H1 (cell line): ENCODE measurements around the gene ABCC2.

Experiments
- ASH2L ChIP-seq: fragments of 200-600, 300-600 bp; sonication (generic); IDR thresholded peaks from one replicate; pipeline ENCODE4 v1.7.1; 2017; ENCODE audit warnings: low read length
- BCL11A ChIP-seq, 2 experiments: IDR thresholded peaks; one replicate each; pipeline ENCODE4 v1.6.1; 2011; ENCODE audit warnings: low read depth in 2 of 2, low read length in 2 of 2, mild to moderate bottlenecking in 2 of 2
- BRCA1 ChIP-seq: IDR thresholded peaks from 2 replicates; pipeline ENCODE4 v1.6.1; 2012; ENCODE audit warnings: low read depth, low read length, improper control_type of control experiment
- EP300 ChIP-seq, 2 experiments: IDR thresholded peaks; 1 replicate in 1 of 2; 2 replicates in 1 of 2; pipeline ENCODE4 v1.6.1; 2011 to 2012; ENCODE audit warnings: low read depth in 2 of 2, low read length in 2 of 2, mild to moderate bottlenecking in 2 of 2, borderline replicate concordance in 1 of 2, inconsistent platforms in 1 of 2, moderate library complexity in 1 of 2
- POLR2A ChIP-seq, 2 experiments: IDR thresholded peaks; 1 replicate in 1 of 2; 2 replicates in 1 of 2; pipeline ENCODE4 v1.6.1; 2011; ENCODE audit warnings: low read depth in 2 of 2, low read length in 2 of 2, mild to moderate bottlenecking in 2 of 2; ENCODE audit errors: control extremely low read depth in 1 of 2
- POLR2AphosphoS5 ChIP-seq: IDR thresholded peaks from 2 replicates; pipeline ENCODE4 v1.6.1; 2011; ENCODE audit warnings: low read depth, low read length
- RFX5 ChIP-seq: IDR thresholded peaks from 2 replicates; pipeline ENCODE4 v1.6.1; 2011; ENCODE audit warnings: low read depth, low read length, improper control_type of control experiment, borderline replicate concordance
- SP1 ChIP-seq: IDR thresholded peaks from 2 replicates; pipeline ENCODE4 v1.6.1; 2011; ENCODE audit warnings: low read depth, low read length
- TAF1 ChIP-seq: IDR thresholded peaks from 2 replicates; pipeline ENCODE4 v1.6.1; 2011; ENCODE audit warnings: mild to moderate bottlenecking, low read depth, low read length
- YY1 ChIP-seq: IDR thresholded peaks from 2 replicates; pipeline ENCODE4 v1.6.1; 2011; ENCODE audit warnings: low read depth, mild to moderate bottlenecking, low read length
- ZNF274 ChIP-seq: IDR thresholded peaks from 2 replicates; pipeline ENCODE4 v1.7.0; 2012; ENCODE audit warnings: low read length, borderline replicate concordance; ENCODE audit errors: extremely low read depth
- TF ChIP-seq, protein P1 (sequence below): IDR thresholded peaks from 2 replicates; pipeline ENCODE4 v1.6.1; 2012; ENCODE audit warnings: low read length, inconsistent platforms
- TF ChIP-seq, protein P2 (sequence below): IDR thresholded peaks from 2 replicates; pipeline ENCODE4 v1.6.1; 2012; ENCODE audit warnings: inconsistent platforms
- TF ChIP-seq, protein P3 (sequence below), 3 experiments: IDR thresholded peaks; 1 replicate in 2 of 3; 2 replicates in 1 of 3; pipeline versions ENCODE4 v1.5.1 to v1.6.1; 2011; ENCODE audit warnings: low read length in 3 of 3, mild to moderate bottlenecking in 3 of 3, inconsistent platforms in 2 of 3, low read depth in 1 of 3, moderate library complexity in 1 of 3; ENCODE audit not compliant: insufficient read depth in 1 of 3; ENCODE audit errors: control extremely low read depth in 1 of 3

DNA sequence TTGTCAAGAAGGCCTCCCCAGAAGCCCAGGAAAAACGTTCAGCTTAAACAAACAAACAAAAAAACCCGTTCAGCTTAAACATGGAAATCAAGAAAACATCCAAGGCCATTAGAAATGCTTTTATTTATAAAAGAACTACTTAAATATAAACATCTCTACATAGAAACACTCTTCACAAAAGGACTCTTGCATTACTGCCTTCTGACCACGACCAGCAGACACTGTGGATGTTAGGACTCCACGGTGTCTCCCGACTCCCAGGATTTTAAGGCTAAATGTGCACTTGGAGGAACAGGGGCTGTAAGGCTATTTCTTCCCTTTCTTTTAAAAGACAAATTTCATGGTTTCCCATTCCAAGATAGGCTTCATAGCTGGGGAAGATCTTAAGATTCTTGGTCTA, 93.0 kb downstream of the ABCC2 start:
- TF ChIP-seq ZNF274 (no peak), RFX5 (no peak), POLR2AphosphoS5 (no peak), ASH2L (no peak), TAF1 (no peak), POLR2A (IDR thresholded peaks at IDR 0.05; ENCODE audit: control extremely low read depth in 1 of 2, low read depth in 2 of 2, low read length in 2 of 2) (no peak), EP300 (IDR thresholded peaks at IDR 0.05; ENCODE audit: borderline replicate concordance in 1 of 2, low read depth in 2 of 2, low read length in 2 of 2) (no peak), YY1 (no peak), SP1 (no peak), BRCA1 (no peak), BCL11A (IDR thresholded peaks at IDR 0.05; ENCODE audit: low read depth in 2 of 2, low read length in 2 of 2) (no peak)
- TF ChIP-seq, protein P1, sequence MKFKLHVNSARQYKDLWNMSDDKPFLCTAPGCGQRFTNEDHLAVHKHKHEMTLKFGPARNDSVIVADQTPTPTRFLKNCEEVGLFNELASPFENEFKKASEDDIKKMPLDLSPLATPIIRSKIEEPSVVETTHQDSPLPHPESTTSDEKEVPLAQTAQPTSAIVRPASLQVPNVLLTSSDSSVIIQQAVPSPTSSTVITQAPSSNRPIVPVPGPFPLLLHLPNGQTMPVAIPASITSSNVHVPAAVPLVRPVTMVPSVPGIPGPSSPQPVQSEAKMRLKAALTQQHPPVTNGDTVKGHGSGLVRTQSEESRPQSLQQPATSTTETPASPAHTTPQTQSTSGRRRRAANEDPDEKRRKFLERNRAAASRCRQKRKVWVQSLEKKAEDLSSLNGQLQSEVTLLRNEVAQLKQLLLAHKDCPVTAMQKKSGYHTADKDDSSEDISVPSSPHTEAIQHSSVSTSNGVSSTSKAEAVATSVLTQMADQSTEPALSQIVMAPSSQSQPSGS: no peak
- TF ChIP-seq, protein P2, sequence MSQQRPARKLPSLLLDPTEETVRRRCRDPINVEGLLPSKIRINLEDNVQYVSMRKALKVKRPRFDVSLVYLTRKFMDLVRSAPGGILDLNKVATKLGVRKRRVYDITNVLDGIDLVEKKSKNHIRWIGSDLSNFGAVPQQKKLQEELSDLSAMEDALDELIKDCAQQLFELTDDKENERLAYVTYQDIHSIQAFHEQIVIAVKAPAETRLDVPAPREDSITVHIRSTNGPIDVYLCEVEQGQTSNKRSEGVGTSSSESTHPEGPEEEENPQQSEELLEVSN: no peak
- TF ChIP-seq, protein P3, sequence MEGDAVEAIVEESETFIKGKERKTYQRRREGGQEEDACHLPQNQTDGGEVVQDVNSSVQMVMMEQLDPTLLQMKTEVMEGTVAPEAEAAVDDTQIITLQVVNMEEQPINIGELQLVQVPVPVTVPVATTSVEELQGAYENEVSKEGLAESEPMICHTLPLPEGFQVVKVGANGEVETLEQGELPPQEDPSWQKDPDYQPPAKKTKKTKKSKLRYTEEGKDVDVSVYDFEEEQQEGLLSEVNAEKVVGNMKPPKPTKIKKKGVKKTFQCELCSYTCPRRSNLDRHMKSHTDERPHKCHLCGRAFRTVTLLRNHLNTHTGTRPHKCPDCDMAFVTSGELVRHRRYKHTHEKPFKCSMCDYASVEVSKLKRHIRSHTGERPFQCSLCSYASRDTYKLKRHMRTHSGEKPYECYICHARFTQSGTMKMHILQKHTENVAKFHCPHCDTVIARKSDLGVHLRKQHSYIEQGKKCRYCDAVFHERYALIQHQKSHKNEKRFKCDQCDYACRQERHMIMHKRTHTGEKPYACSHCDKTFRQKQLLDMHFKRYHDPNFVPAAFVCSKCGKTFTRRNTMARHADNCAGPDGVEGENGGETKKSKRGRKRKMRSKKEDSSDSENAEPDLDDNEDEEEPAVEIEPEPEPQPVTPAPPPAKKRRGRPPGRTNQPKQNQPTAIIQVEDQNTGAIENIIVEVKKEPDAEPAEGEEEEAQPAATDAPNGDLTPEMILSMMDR (IDR thresholded peaks at IDR 0.05; ENCODE audit: control extremely low read depth in 1 of 3, insufficient read depth in 1 of 3, low read depth in 1 of 3, low read length in 3 of 3): no peak
